ENCODE measurements around the gene GAB3. TPM values are rescaled to one million over a fixed set of nuclear protein-coding genes. Genes with fewer than 3 reads are reported as not detected.
A peak's percentile ranks its signal among the peaks of the same experiment; 100 is the strongest.

The GAB3 gene
- total RNA-seq, 4 donors from 2014 or later: 2.9 to 5.5 (median 5.1) TPM

GRCh38 chrX:154715825-154716224, 35.1 kb downstream of the GAB3 start:
- Histone ChIP-seq H3K4me3 (no peak overlapping the region), H3K27ac (no peak overlapping the region), H3K9me3 (no peaks in the 10 kb centered on the region), H3K36me3 (no peaks in the 10 kb centered on the region), H3K27me3 (no peaks in the 10 kb centered on the region), H3K4me1 (peaks cover 0 to 17% (median 0%) of the 10 kb centered on the region in 3 donors)
- ATAC-seq: no peak
- 50% methylated on average over 3 of the region's 5 CpGs; no CpG with 5 or more reads in 1 of the 2 donors for WGBS, 2 donors (ENCODE audit: low coverage in 1 of 2)
- TF ChIP-seq POLR2AphosphoS5 (IDR thresholded peaks at IDR 0.05) (no peak), CTCF (IDR thresholded peaks at IDR 0.05) (no peak), POLR2A (IDR thresholded peaks at IDR 0.05) (no peak), EP300 (IDR thresholded peaks at IDR 0.05) (no peak)

- peak; percentile 65 for ATAC-seq
- H3K27me3 ChIP-seq: no peaks in the 10 kb centered on the region
- H3K4me3 ChIP-seq: no peak overlapping the region
- WGBS, 2 donors (ENCODE audit: low coverage in 1 of 2): 0 to 20% methylated on average over 1 of the region's 2 CpGs
- peaks cover 0 to 17% (median 0%) of the 10 kb centered on the region in 3 donors for H3K4me1 ChIP-seq
- TF ChIP-seq POLR2AphosphoS5 (IDR thresholded peaks at IDR 0.05): no peak
- TF ChIP-seq CTCF (IDR thresholded peaks at IDR 0.05): peak; percentile 43 to 80 (median 70)
- H3K36me3 ChIP-seq: no peaks in the 10 kb centered on the region
- H3K27ac ChIP-seq: no peak overlapping the region
- H3K9me3 ChIP-seq: no peaks in the 10 kb centered on the region
Measured at GRCh38 chrX:154714925-154715324, 36.0 kb downstream of the GAB3 start.

- Histone ChIP-seq H3K36me3 (no peaks in the 10 kb centered on the region), H3K4me3 (no peak overlapping the region), H3K9me3 (no peaks in the 10 kb centered on the region), H3K27ac (no peak overlapping the region), H3K27me3 (no peaks in the 10 kb centered on the region), H3K4me1 (peaks cover 0 to 11% (median 0%) of the 10 kb centered on the region in 3 donors)
- ATAC-seq: peak; percentile 58
- 79% methylated on average over 6 of the region's 7 CpGs; no CpG with 5 or more reads in 1 of the 2 donors for WGBS, 2 donors (ENCODE audit: low coverage in 1 of 2)
- TF ChIP-seq POLR2AphosphoS5 (IDR thresholded peaks at IDR 0.05) (no peak), EP300 (IDR thresholded peaks at IDR 0.05) (no peak), CTCF (IDR thresholded peaks at IDR 0.05) (no peak), POLR2A (IDR thresholded peaks at IDR 0.05) (no peak)
Measured at GRCh38 chrX:154712781-154713740, 37.8 kb downstream of the GAB3 start.

GRCh38 chrX:154711264-154711663, 39.6 kb downstream of the GAB3 start:
- no peak for ATAC-seq
- Histone ChIP-seq H3K4me3 (no peak overlapping the region), H3K4me1 (peaks cover 0 to 4% (median 0%) of the 10 kb centered on the region in 3 donors), H3K27ac (no peak overlapping the region), H3K27me3 (no peaks in the 10 kb centered on the region), H3K36me3 (no peaks in the 10 kb centered on the region), H3K9me3 (no peaks in the 10 kb centered on the region)
- 50 to 57% methylated on average over 1 of the region's 1 CpG for WGBS, 2 donors (ENCODE audit: low coverage in 1 of 2)
- TF ChIP-seq EP300 (IDR thresholded peaks at IDR 0.05) (no peak), POLR2A (IDR thresholded peaks at IDR 0.05) (no peak), POLR2AphosphoS5 (IDR thresholded peaks at IDR 0.05) (no peak), CTCF (IDR thresholded peaks at IDR 0.05) (no peak)

GRCh38 chrX:154710309-154710708, 40.6 kb downstream of the GAB3 start:
- Histone ChIP-seq H3K9me3 (no peaks in the 10 kb centered on the region), H3K4me1 (peaks cover 0 to 4% (median 0%) of the 10 kb centered on the region in 3 donors), H3K36me3 (no peaks in the 10 kb centered on the region), H3K27me3 (no peaks in the 10 kb centered on the region), H3K27ac (no peak overlapping the region), H3K4me3 (no peak overlapping the region)
- ATAC-seq: no peak
- TF ChIP-seq POLR2A (IDR thresholded peaks at IDR 0.05): no peak
- no peak for TF ChIP-seq POLR2AphosphoS5 (IDR thresholded peaks at IDR 0.05)
- no peak for TF ChIP-seq EP300 (IDR thresholded peaks at IDR 0.05)
- no peak for TF ChIP-seq CTCF (IDR thresholded peaks at IDR 0.05)
- 34 to 81% methylated on average over 4 of the region's 4 CpGs for WGBS, 2 donors (ENCODE audit: low coverage in 1 of 2)

All from gastroesophageal sphincter (tissue), 4 donors.